ENCODE data around the gene GPLD1.

DNA sequence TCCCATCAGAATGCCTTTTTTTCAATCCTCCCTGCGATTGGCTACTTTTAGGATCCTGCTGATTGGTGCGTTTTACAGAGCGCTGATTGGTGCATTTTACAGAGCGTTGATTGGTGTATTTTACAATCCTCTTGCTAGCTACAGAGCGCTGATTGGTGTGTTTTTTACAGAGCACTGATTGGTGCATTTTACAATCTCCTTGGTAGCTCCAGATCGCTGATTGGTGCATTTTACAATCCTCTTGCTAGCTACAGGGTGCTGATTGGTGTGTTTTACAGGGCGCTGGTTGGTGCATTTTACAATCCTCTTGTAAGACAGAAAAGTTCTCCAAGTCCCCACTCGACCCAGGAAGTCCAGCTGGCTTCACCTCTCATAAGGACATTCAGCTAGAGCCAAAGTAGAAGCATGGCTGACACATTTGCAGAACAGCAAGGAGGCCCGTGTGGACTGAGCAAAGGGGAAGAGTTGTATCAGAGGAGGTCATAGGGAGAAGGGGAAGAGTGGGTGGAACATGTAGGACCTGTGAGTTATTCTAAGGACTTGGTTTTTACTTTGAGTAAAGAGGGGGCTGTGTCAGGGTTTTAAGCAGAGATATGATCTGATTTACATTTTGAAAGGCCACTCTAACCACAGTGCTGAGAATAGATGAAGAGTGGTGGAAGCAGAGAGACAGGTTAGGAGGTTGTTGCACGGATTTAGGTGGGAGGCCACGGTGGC lies 8.0 kb upstream of the GPLD1 start:
- TF ChIP-seq ZNF274 (IDR thresholded peaks at IDR 0.05; ENCODE audit: low read depth, low read length): no peak
- no peak for TF ChIP-seq YY1 (IDR thresholded peaks at IDR 0.05; ENCODE audit: insufficient read depth, insufficient read length)
- no peak for TF ChIP-seq SUZ12 (IDR thresholded peaks at IDR 0.05; ENCODE audit: extremely low read depth, insufficient read depth, insufficient read length)

Measured in NT2/D1 (cell line).